PFSK-1 (cell line): ENCODE data around the gene DGKB.

Source experiments
- POLR2AphosphoS5 ChIP-seq: IDR thresholded peaks from 2 replicates; pipeline ENCODE4 v1.6.1; 2012; ENCODE audit warnings: low read depth, mild to moderate bottlenecking, control low read depth, low read length, moderate library complexity
- REST ChIP-seq, 2 experiments: IDR thresholded peaks; 2 replicates each; pipeline versions ENCODE4 v1.6.1 to v1.8.0; 2011 to 2012; ENCODE audit warnings: low read depth in 2 of 2, low read length in 2 of 2, control low read depth in 1 of 2, inconsistent platforms in 1 of 2, mild to moderate bottlenecking in 1 of 2, moderate library complexity in 1 of 2; ENCODE audit not compliant: insufficient read depth in 1 of 2
- SIN3A ChIP-seq: IDR thresholded peaks from 2 replicates; pipeline ENCODE4 v1.6.1; 2012; ENCODE audit warnings: mild to moderate bottlenecking, low read length, moderate library complexity, borderline replicate concordance; ENCODE audit not compliant: insufficient read depth
- TAF1 ChIP-seq: IDR thresholded peaks from 2 replicates; pipeline ENCODE4 v1.6.1; 2012; ENCODE audit warnings: low read length, control low read depth, borderline replicate concordance; ENCODE audit not compliant: insufficient read depth

- TF ChIP-seq REST (IDR thresholded peaks at IDR 0.05; ENCODE audit: insufficient read depth in 1 of 2, low read depth in 2 of 2, low read length in 2 of 2) = no peak
- TF ChIP-seq TAF1 = no peak
- TF ChIP-seq SIN3A = no peak
- TF ChIP-seq POLR2AphosphoS5 = no peak
These were observed 758.4 kb downstream of the DGKB start for GRCh38 chr7:14144109-14144508.
